VCaP (cell line): ENCODE measurements around the gene ERC2.

ENCODE experiments used
- H3K27ac ChIP-seq: fragments of 450-650 bp; 2 replicates; pipeline ENCODE4 v1.5.1; 2017
- CTCF ChIP-seq: fragments of 450-650 bp; conservative IDR thresholded peaks from 2 replicates; pipeline ENCODE4 v1.5.1; 2017; ENCODE audit warnings: mild to moderate bottlenecking, moderate library complexity

Gene ERC2

GRCh38 chr3:56145410-56145809, 322.9 kb downstream of the ERC2 start:
- no peak overlapping the region for H3K27ac ChIP-seq
- TF ChIP-seq CTCF, result no peak

GRCh38 chr3:56144805-56145204, 323.5 kb downstream of the ERC2 start:
- no peak for TF ChIP-seq CTCF
- no peak overlapping the region for H3K27ac ChIP-seq

GRCh38 chr3:56137415-56137814, 330.9 kb downstream of the ERC2 start:
- H3K27ac ChIP-seq, result no peak overlapping the region
- no peak for TF ChIP-seq CTCF

- no peak for TF ChIP-seq CTCF
- no peak overlapping the region for H3K27ac ChIP-seq
These were observed 331.8 kb downstream of the ERC2 start for GRCh38 chr3:56136514-56136913.

GRCh38 chr3:56135941-56136340, 332.3 kb downstream of the ERC2 start:
- no peak overlapping the region for H3K27ac ChIP-seq
- TF ChIP-seq CTCF, result no peak

- TF ChIP-seq CTCF, result no peak
- H3K27ac ChIP-seq, result no peak overlapping the region
These were observed 334.8 kb downstream of the ERC2 start for GRCh38 chr3:56133423-56133822.

GRCh38 chr3:56132762-56133161, 335.5 kb downstream of the ERC2 start:
- H3K27ac ChIP-seq, result no peak overlapping the region
- no peak for TF ChIP-seq CTCF
